HG02759 (cell line): ENCODE measurements around the gene ITGAV.

Experiments
- ATAC-seq: cut with Tn5 transposase; IDR thresholded peaks from one replicate; pipeline ENCODE4 v1.9.1; 2021; ENCODE audit warnings: mild to moderate bottlenecking, moderate library complexity; ENCODE audit not compliant: unreplicated experiment

Gene ITGAV

GRCh38 chr2:186664385-186665043, 74.7 kb downstream of the ITGAV start:
- ATAC-seq = no peak

- no peak for ATAC-seq
Measured at GRCh38 chr2:186669146-186669545, 79.3 kb downstream of the ITGAV start.

GRCh38 chr2:186670831-186671230, 81.0 kb downstream of the ITGAV start:
- ATAC-seq = no peak

GRCh38 chr2:186675380-186675779, 85.5 kb downstream of the ITGAV start:
- ATAC-seq = no peak

- ATAC-seq = no peak
Measured at GRCh38 chr2:186683341-186683740, 93.5 kb downstream of the ITGAV start.

- no peak for ATAC-seq
Measured at GRCh38 chr2:186687807-186688211, 98.0 kb downstream of the ITGAV start.

GRCh38 chr2:186688813-186689212, 99.0 kb downstream of the ITGAV start:
- no peak for ATAC-seq

- ATAC-seq = no peak
Measured at GRCh38 chr2:186690786-186691185, 100.9 kb downstream of the ITGAV start.

- no peak for ATAC-seq
Measured at GRCh38 chr2:186691231-186691630, 101.4 kb downstream of the ITGAV start.

- ATAC-seq = no peak
Measured at GRCh38 chr2:186691900-186692299, 102.0 kb downstream of the ITGAV start.

- no peak for ATAC-seq
Measured at GRCh38 chr2:186693446-186693832, 103.6 kb downstream of the ITGAV start.

GRCh38 chr2:186695081-186695756, 105.4 kb downstream of the ITGAV start:
- no peak for ATAC-seq

GRCh38 chr2:186696290-186696689, 106.4 kb downstream of the ITGAV start:
- no peak for ATAC-seq

- no peak for ATAC-seq
Measured at GRCh38 chr2:186696804-186697203, 106.9 kb downstream of the ITGAV start.

- no peak for ATAC-seq
Measured at GRCh38 chr2:186697536-186697935, 107.7 kb downstream of the ITGAV start.

GRCh38 chr2:186699742-186700141, 109.9 kb downstream of the ITGAV start:
- no peak for ATAC-seq

- ATAC-seq = no peak
Measured at GRCh38 chr2:186702006-186702405, 112.2 kb downstream of the ITGAV start.

- no peak for ATAC-seq
Measured at GRCh38 chr2:186702501-186702900, 112.6 kb downstream of the ITGAV start.

- no peak for ATAC-seq
Measured at GRCh38 chr2:186704897-186705296, 115.0 kb downstream of the ITGAV start.

GRCh38 chr2:186709529-186710450, 119.9 kb downstream of the ITGAV start:
- no peak for ATAC-seq

GRCh38 chr2:186713691-186714090, 123.8 kb downstream of the ITGAV start:
- ATAC-seq = no peak

- ATAC-seq = no peak
Measured at GRCh38 chr2:186714611-186715010, 124.8 kb downstream of the ITGAV start.
